Lung (tissue), 13 donors: ENCODE results near the gene EFCAB9. TPM values are rescaled to one million over a fixed set of nuclear protein-coding genes. Genes with fewer than 3 reads are reported as not detected.
A peak's percentile ranks its signal among the peaks of the same experiment; 100 is the strongest.

ENCODE experiments used
- ATAC-seq: fragments of 200-7000 bp; cut with Tn5 transposase; one replicate; pipeline ENCODE4 v1.9.1; 2020; ENCODE audit warnings: moderate number of reproducible peaks; ENCODE audit not compliant: insufficient read depth, low FRiP score
- DNase-seq, 3 donors: peaks; one replicate each; pipeline ENCODE4 v3.0.0-alpha.2; 2013 to 2017
- H3K27ac ChIP-seq, 2 donors: one replicate each; pipeline ENCODE4 v1.5.1; 2013; ENCODE audit warnings: mild to moderate bottlenecking in 2 of 2, moderate library complexity in 2 of 2, control low read depth in 1 of 2, inconsistent platforms in 1 of 2, low read depth in 1 of 2, low read length in 1 of 2
- H3K27me3 ChIP-seq, 3 donors: one replicate each; pipeline ENCODE4 v1.5.1; 2013; ENCODE audit warnings: low read length in 2 of 3; ENCODE audit not compliant: control insufficient read depth in 3 of 3, insufficient read depth in 3 of 3
- H3K36me3 ChIP-seq, 4 donors: one replicate each; pipeline ENCODE4 v1.5.1; 2013; ENCODE audit warnings: low read length in 4 of 4, mild to moderate bottlenecking in 1 of 4, moderate library complexity in 1 of 4; ENCODE audit not compliant: control insufficient read depth in 4 of 4, insufficient read depth in 4 of 4
- H3K4me1 ChIP-seq, 5 donors: one replicate each; pipeline ENCODE4 v1.5.1; 2013; ENCODE audit warnings: low read length in 5 of 5, mild to moderate bottlenecking in 2 of 5, moderate library complexity in 1 of 5; ENCODE audit not compliant: control insufficient read depth in 5 of 5, insufficient read depth in 5 of 5
- H3K4me3 ChIP-seq: one replicate; pipeline ENCODE4 v1.5.1; 2013; ENCODE audit warnings: mild to moderate bottlenecking, control low read depth, moderate library complexity
- H3K9ac ChIP-seq, 2 donors: one replicate each; pipeline ENCODE4 v1.5.1; 2013; ENCODE audit warnings: low read length in 2 of 2, control low read depth in 1 of 2; ENCODE audit not compliant: insufficient read depth in 1 of 2
- H3K9me3 ChIP-seq, 4 donors: one replicate each; pipeline ENCODE4 v1.5.1; 2013; ENCODE audit warnings: low read length in 3 of 4, mild to moderate bottlenecking in 1 of 4, moderate library complexity in 1 of 4; ENCODE audit not compliant: control insufficient read depth in 4 of 4, insufficient read depth in 3 of 4
- CTCF ChIP-seq: IDR thresholded peaks from 2 replicates; pipeline ENCODE4 v1.5.1; 2012; ENCODE audit warnings: mild to moderate bottlenecking; ENCODE audit errors: control extremely low read depth, extremely low read depth
- WGBS, 2 donors: extraction: QIAGEN DNeasy Blood & Tissue Kit; methylation state at CpG; one replicate each; pipeline ENCODE4 v1.1.7; 2013; 5-methylcytosine and 5-hydroxymethylcytosine counted together
- polyA plus RNA-seq, 2 donors: library from polyadenylated mRNA; stranded (reverse); fragments of 200-250 nt; gene quantifications; one replicate each; pipeline ENCODE4 v1.2.1, GENCODE V29; 2013
- small RNA-seq: library from RNA; depleted of rRNA; stranded (forward); fragments of <200 nt; gene quantifications from one replicate; pipeline ENCODE3, GENCODE V24; 2014; ENCODE audit warnings: low replicate concordance
- total RNA-seq, 2 donors: library from RNA; depleted of rRNA in 1 of 2; stranded (reverse); fragments of >200 nt in 1 of 2; gene quantifications; one replicate each; pipeline ENCODE4 v1.2.1, GENCODE V29; 2014 to 2021
- donor health status: control.
- donor health status: control.
- donor health status: Bipolar disorder and iron deficiency.
- donor health status: healthy.
- donor health status: DM: yes; HTN: yes; CAD: no.

Gene EFCAB9
- total and polyA plus RNA-seq, 4 donors: not detected

GRCh38 chr5:172248637-172249036 is 54.7 kb downstream of the EFCAB9 start:
- Histone ChIP-seq H3K27me3 (no peaks in the 10 kb centered on the region), H3K4me1 (peaks cover 0 to 22% (median 0%) of the 10 kb centered on the region in 5 donors), H3K4me3 (no peak overlapping the region), H3K9me3 (peaks cover 0 to 11% (median 3%) of the 10 kb centered on the region in 4 donors), H3K36me3 (peaks cover 0 to 8% (median 1%) of the 10 kb centered on the region in 4 donors), H3K27ac (no peak overlapping the region), H3K9ac (no peak overlapping the region)
- no peak for DNase-seq
- TF ChIP-seq CTCF: no peak
- 82 to 96% methylated on average over 2 of the region's 2 CpGs for WGBS, 2 donors
- ATAC-seq: no peak

- no peak for ATAC-seq
- H3K27ac ChIP-seq: no peak overlapping the region
- H3K27me3 ChIP-seq: no peaks in the 10 kb centered on the region
- no peak overlapping the region for H3K4me3 ChIP-seq
- H3K9me3 ChIP-seq: peaks cover 0 to 11% (median 3%) of the 10 kb centered on the region in 4 donors
- no peak for DNase-seq
- TF ChIP-seq CTCF: no peak
- H3K4me1 ChIP-seq: peaks cover 0 to 11% (median 0%) of the 10 kb centered on the region in 5 donors
- no peak overlapping the region for H3K9ac ChIP-seq
- H3K36me3 ChIP-seq: peaks cover 0 to 23% (median 12%) of the 10 kb centered on the region in 4 donors
- WGBS, 2 donors: 92 to 95% methylated on average over 1 of the region's 1 CpG
Measured at GRCh38 chr5:172251419-172251818, 57.4 kb downstream of the EFCAB9 start.

GRCh38 chr5:172252501-172252900 is 58.5 kb downstream of the EFCAB9 start:
- peaks cover 0 to 4% (median 0%) of the 10 kb centered on the region in 5 donors for H3K4me1 ChIP-seq
- H3K9ac ChIP-seq: no peak overlapping the region
- TF ChIP-seq CTCF: no peak
- peaks cover 0 to 23% (median 15%) of the 10 kb centered on the region in 4 donors for H3K36me3 ChIP-seq
- WGBS, 2 donors: 70 to 92% methylated on average over 2 of the region's 2 CpGs
- H3K9me3 ChIP-seq: peaks cover 0 to 11% (median 3%) of the 10 kb centered on the region in 4 donors
- peak in 2 of 3 donors; percentile 42 to 76 for DNase-seq
- H3K27ac ChIP-seq: no peak overlapping the region
- no peak overlapping the region for H3K4me3 ChIP-seq
- no peak for ATAC-seq
- no peaks in the 10 kb centered on the region for H3K27me3 ChIP-seq

Small RNA genes within 50 kb of the gene (small RNA-seq; reads per million reads assigned to genes)
- not detected for gene RF00191

Other genes starting within 250 kb of the EFCAB9 start
- 10 to 100 TPM; 47.0 to 87.5 TPM for gene FBXW11, start 187.5 kb upstream of the EFCAB9 start, total RNA-seq
- 10 to 100 TPM in 1 of 2 donors, 1 to 10 TPM in 1; 7.6 to 23.5 TPM for gene FBXW11, start 187.5 kb upstream of the EFCAB9 start, polyA plus RNA-seq
- 10 to 100 TPM; 29.9 to 65.4 TPM for gene STK10, start 5.9 kb upstream of the EFCAB9 start, total RNA-seq
- gene STK10, start 5.9 kb upstream of the EFCAB9 start, polyA plus RNA-seq: 10 to 100 TPM; 17.2 to 57.3 TPM
- gene UBTD2, start 89.6 kb downstream of the EFCAB9 start, total RNA-seq: 10 to 100 TPM; 11.7 to 53.5 TPM
- gene UBTD2, start 89.6 kb downstream of the EFCAB9 start, polyA plus RNA-seq: 10 to 100 TPM in 1 of 2 donors, 1 to 10 TPM in 1; 8.1 to 10.9 TPM